Left lobe of liver (tissue), 2 donors: ENCODE data around the gene PLSCR1. TPM values are rescaled to one million over a fixed set of nuclear protein-coding genes. Genes with fewer than 3 reads are reported as not detected.

Source experiments
- ATAC-seq: fragments of 200-7000 bp; cut with Tn5 transposase; one replicate; pipeline ENCODE4 v1.9.1; 2020; ENCODE audit warnings: mild to moderate bottlenecking, moderate library complexity
- DNase-seq: peaks from one replicate; pipeline ENCODE4 v3.0.0-alpha.2; 2020; ENCODE audit warnings: low spot score
- total RNA-seq: library from RNA; stranded (reverse); gene quantifications from one replicate; pipeline ENCODE4 v1.2.1, GENCODE V29; 2021
- donor health status: DM: no; HTN: no; CAD: no; lungs with moderate emphysema.
- donor health status: DM: no; HTN: yes; CAD: no.

Gene PLSCR1, protein sequence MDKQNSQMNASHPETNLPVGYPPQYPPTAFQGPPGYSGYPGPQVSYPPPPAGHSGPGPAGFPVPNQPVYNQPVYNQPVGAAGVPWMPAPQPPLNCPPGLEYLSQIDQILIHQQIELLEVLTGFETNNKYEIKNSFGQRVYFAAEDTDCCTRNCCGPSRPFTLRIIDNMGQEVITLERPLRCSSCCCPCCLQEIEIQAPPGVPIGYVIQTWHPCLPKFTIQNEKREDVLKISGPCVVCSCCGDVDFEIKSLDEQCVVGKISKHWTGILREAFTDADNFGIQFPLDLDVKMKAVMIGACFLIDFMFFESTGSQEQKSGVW
- total RNA-seq = 21.3 TPM

DNA sequence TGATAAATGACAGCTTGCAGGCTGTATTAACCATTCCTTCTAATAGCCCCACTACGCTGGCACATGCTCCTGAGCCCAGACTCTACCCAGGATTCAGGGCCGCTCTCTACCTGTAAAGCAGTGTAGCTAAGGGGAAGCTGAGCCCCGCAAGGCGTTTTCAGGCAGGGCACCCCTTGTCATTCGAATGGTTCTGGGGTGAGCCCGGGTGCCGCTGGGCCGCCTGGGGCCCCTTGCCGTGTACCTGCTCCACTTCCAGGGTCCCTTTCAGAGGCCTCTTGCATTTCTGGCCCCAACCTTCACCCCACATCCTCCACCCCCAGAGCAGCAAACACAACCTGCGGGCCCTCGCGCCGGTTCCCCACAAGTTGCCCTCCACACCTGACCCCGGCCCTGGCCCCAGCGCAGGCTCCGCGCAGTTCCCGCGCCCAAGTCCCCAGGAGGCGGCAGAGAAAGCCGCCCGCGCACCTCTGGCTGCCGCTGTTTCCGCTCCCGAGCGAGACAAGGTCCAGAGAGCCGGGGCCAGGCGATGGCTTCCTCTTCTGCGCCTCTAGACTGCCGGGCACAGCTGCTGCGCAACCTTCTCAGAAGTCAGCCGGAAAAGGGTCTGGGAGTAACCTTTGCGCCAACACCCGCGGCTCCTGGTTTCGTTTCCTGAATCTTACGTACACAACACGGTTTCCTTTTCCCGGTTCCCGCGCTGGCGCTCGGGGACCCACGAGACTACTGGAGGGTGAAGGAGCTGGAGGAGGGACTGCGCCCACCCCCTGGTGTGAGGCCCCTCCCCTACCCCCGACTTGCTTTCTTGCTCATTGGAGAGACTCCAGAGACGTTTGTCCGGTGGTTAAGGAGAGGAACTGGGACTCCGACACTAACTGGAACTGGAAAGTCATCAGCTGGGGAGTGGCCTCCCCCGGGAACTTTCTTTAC lies at the start of gene PLSCR1:
Gene PLSCR1, minus strand, starts transcription at position 606 of the 927 bp plus-strand sequence. CDS start 8,055 bp downstream, outside the sequence.
- peak; percentile 82 for ATAC-seq

DNA sequence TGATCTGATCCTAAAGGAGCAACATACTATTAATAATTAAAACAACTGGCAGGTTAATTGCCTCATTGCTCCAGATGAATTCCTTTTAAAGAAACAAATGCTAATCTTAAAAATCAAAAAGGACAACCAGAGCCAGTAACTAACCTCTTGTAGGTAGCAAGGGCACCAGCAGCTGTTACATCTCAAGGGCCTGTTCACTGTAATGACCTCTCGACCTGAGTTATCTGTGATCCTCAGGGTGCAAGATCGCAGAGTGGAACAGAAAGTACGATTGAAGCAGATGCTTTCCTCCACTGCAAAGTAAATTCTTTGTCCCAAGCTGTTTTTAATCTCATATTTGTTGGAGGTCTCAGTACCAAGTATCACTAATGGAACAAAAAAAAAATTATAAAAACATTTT lies 49.4 kb upstream of the PLSCR1 start:
- no peak for ATAC-seq

More for the DNA sequence above, at the start of gene PLSCR1:
- peak; percentile 89 for DNase-seq

GRCh38 chr3:146590521-146590920 lies 46.1 kb upstream of the PLSCR1 start:
- DNase-seq = no peak
- no peak for ATAC-seq

More for the DNA sequence above, 49.4 kb upstream of the PLSCR1 start:
- no peak for DNase-seq

- ATAC-seq = peak; percentile 74
- DNase-seq = no peak
These were observed 45.6 kb upstream of the PLSCR1 start for GRCh38 chr3:146589899-146590508.

- ATAC-seq (no peak), DNase-seq (no peak)
These were observed 40.7 kb upstream of the PLSCR1 start for GRCh38 chr3:146585156-146585555.

DNA sequence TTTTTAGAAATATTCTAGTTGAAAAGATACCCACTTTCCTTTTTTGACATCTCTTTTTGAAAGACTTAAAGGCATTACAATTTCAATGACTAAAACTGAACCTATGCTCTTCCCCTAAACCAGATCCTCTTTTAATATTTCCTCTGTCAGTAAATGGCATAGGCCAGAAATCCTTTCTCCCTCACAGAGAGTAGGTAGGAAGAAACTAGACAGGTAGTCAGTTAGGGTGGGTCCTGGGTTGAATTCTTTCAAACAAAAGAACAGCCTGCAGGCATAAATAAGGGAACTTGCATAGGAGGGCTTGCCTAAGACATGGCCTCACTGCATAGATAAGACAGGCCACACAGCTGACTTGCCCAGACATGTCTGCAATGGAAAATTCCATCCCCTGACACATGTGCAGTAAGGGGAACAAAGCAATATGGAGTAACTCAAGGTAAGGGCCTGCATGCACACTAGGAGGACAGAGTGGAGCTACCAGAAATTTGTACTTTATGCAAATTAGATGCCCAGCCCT lies 37.6 kb upstream of the PLSCR1 start:
- DNase-seq (no peak), ATAC-seq (no peak)

- ATAC-seq = no peak
- no peak for DNase-seq
These were observed 36.7 kb upstream of the PLSCR1 start for GRCh38 chr3:146581080-146581601.

GRCh38 chr3:146577662-146578061 lies 33.3 kb upstream of the PLSCR1 start:
- DNase-seq = no peak
- ATAC-seq = peak; percentile 80

DNA sequence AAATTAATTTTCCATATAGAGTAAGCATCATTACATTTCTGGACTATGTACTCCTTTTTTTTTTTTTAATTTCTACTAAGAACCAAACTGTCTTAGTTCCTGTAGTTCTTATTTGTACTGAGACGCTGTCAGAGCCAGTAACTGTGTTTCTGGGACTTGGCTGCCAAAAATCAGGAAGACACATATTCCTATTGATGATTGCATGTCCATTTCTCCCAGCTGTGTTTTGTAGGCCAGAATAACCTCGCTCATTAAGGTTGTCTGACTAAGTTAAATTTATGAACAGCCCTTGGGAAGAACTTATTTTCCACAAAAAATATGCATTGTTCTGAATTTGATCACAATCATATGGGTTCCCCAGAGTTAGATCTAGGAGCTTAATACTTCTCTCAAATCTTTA lies 31.2 kb upstream of the PLSCR1 start:
- ATAC-seq (no peak), DNase-seq (no peak)

DNA sequence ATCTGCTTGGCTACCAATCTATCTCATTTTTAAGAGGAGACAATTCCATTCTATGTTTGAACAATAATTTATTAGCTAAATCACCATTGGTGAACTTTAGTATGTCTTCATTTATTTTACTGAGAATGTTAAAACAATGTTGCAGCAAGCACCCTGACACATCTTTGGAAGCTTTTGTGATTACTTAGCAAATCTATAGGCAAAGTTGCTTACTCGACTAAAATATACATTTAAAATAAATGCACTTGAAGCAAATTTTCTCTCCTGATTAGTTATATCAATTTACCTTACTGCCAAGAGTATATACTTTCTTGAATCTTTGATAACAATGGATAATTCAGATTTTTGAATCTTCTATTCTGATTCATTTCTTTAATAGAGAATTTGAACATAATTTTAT lies 29.8 kb upstream of the PLSCR1 start:
- ATAC-seq = no peak
- DNase-seq = no peak

DNA sequence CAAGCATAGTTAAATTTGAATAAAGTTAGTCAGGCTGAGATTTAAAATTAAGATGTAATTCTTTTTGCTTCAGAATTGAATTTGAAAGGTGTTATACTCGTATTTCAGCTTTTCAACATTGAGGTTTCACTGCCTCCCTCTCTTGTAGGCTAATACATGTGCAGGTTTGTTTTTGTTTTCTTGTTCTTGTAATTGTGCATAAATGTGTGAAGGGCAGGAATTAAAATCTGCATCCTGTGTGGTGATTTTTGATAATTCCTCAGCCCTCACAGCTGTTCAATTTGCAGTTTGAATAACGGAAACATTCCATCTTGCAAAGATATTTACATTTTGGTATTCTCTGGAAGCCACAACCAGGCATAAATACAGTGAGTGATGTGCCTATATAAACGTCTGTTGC lies 24.9 kb upstream of the PLSCR1 start:
- DNase-seq (no peak), ATAC-seq (no peak)

DNA sequence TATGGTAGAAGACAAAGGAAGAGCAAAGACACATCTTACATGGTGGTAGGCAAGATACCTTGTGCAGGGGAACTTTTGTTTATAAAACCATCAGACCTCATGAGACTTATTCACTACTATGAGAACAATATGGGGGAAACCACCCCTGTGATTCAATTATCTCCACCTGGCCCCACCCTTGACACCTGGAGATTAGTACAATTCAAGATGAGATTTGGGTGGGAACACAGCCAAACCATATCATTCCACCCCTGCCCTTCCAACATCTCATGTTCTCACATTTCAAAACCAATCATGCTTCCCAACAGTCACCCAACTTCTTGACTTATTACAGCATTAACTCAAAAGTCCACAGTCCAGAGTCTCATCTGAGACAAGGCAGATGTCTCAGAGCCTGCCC lies 21.7 kb upstream of the PLSCR1 start:
- ATAC-seq (no peak), DNase-seq (no peak)

DNA sequence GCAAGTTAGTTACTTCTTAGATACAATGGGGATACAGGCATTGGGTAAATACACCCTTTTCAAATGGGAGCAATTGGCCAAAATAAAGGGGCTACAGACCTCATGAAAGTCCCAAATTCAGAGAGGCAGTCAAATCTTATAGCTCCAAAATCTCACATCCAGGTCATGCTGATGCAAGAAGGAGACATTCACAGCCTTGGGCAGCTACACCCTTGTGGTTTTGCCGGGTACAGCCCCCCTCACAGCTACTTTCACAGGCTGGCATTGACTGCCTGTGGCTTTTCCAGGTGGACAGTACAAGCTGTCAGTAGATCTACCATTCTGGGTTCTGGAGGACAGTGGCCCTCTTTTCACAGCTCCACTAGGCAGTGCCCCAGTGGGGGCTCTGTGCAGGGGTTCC lies 17.5 kb upstream of the PLSCR1 start:
- ATAC-seq (no peak), DNase-seq (no peak)

DNA sequence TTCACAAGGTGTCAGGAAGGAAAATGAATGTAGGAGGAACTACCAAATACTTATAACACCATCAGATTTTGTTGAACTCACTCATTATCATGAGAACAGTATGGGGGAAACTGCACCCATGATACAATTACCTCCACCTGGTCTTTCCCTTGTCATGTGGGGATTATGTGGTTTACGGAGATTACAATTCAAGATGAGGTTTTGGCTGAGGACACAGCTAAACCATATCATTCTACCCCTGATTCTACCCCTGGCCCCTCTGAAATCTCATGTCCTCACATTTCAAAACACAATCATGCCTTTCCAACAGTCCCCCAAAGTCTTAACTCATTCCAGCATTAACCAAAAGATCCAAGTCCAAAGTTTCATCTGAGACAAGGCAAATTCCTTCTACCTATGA lies 17.1 kb upstream of the PLSCR1 start:
- ATAC-seq (no peak), DNase-seq (no peak)

- no peak for ATAC-seq
- no peak for DNase-seq
These were observed 16.3 kb upstream of the PLSCR1 start for GRCh38 chr3:146560678-146561077.

DNA sequence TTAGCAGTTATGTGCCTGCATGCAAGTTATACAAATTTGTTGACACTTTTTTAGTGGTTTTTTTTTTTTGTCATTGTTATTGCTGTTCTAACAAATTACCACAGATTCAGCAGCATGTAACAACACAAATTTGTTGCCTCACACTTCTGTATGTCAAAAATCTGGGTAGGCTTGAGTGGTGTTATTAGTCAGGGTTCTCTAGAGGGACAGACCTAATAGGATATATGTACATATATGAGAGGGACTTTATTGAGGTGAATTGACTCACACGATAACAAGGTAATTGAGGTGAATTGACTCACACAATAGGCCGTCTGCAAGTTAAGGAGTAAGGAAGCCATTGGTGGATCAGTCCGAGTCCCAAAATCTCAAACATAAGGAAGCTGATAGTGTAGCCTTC lies 15.0 kb upstream of the PLSCR1 start:
- ATAC-seq (no peak), DNase-seq (no peak)

GRCh38 chr3:146558781-146559180 lies 14.4 kb upstream of the PLSCR1 start:
- DNase-seq (no peak), ATAC-seq (no peak)

- ATAC-seq (no peak), DNase-seq (no peak)
These were observed 13.3 kb upstream of the PLSCR1 start for GRCh38 chr3:146557745-146558144.

- no peak for DNase-seq
- no peak for ATAC-seq
These were observed 10.9 kb upstream of the PLSCR1 start for GRCh38 chr3:146555311-146555710.

DNA sequence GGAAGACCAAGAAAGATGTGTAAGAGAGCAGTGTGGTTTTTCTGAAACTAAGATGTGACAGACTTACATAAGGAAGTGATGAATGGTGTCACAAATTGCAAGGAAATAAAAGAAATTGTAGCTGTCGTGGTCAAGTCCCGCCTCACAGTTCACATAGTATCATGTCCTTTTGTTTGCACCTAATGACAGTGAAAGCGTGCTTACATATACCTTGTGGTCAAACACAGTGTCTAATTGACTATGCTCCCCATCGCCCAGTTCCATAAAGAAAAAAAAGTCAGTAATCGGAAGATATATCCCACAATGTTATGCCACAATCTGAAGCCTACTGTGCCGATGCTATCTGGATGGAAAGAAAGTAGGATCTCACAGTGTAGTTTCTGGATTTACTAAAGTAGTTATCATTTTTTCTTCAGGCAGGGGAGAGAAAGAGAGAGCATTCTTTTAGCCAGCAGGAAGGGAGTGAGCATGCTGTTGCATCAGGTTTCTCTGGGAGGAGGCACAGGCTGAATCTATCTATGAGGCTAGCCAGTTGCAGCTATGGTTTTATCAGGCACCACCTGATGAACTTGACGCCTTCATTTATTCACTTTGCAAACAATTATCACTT lies 9.8 kb upstream of the PLSCR1 start:
- ATAC-seq (no peak), DNase-seq (no peak)
